Activated CD4-positive, alpha-beta T cell treated with anti-CD3 and anti-CD28 coated beads, Interleukin-2, Interleukin-4, amounts not matched to agents 100 ng/mL and 50 ng/mL, durations not matched to agents 16 hours and 8 hours (primary cell): ENCODE data around the gene SPTAN1.

Experiments used
- DNase-seq: peaks from one replicate; pipeline ENCODE4 v3.0.0-alpha.2; 2020; ENCODE audit warnings: low spot score

The SPTAN1 gene

DNA sequence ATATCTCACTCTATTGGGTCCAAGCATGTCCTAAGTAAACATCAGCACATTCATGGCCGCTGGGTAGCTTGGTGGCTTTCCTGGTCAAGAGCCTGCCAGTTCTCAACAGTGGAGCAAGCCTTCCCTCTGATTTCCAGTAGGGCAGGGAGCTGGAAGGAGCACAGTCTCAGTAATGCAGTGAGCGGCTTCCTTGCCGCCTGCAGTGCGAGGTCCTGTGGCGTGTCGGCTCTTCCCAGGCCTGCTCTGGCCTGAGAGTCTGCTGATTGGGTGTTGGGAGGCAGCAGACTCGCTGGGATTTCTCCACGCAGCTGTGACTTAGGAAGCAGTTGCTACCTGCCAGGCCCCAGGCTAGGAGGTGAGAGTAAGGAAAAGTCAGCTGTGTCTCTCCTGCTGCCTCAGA, 51.3 kb downstream of the SPTAN1 start:
- DNase-seq: no peak

DNA sequence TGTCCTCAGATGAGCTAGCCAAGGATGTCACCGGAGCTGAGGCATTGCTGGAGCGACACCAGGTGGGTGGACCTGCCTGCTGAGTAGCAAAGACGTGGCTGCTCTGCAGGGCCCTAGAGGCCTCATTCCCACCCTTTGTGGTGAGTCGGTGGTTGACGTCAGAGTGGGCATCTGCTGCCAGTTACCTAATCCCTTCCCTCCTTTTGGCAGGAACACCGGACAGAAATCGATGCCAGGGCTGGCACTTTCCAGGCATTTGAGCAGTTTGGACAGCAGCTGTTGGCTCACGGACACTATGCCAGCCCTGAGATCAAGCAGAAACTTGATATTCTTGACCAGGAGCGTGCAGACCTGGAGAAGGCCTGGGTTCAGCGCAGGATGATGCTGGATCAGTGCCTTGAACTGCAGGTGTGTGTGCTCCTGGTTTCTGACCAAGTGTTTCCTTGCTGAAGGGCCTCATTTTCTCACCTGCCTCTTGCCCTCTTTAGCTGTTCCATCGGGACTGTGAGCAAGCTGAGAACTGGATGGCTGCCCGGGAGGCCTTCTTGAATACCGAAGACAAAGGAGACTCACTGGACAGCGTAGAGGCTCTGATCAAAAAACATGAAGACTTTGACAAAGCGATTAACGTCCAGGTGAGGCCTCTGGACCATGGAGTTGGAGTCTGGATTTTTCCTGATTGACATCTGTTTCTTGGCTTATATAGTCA, 55.4 kb downstream of the SPTAN1 start:
- DNase-seq: no peak

- no peak for DNase-seq
These were observed 58.5 kb downstream of the SPTAN1 start for GRCh38 chr9:128610897-128611296.

GRCh38 chr9:128611600-128612394, 59.4 kb downstream of the SPTAN1 start:
- DNase-seq: no peak

DNA sequence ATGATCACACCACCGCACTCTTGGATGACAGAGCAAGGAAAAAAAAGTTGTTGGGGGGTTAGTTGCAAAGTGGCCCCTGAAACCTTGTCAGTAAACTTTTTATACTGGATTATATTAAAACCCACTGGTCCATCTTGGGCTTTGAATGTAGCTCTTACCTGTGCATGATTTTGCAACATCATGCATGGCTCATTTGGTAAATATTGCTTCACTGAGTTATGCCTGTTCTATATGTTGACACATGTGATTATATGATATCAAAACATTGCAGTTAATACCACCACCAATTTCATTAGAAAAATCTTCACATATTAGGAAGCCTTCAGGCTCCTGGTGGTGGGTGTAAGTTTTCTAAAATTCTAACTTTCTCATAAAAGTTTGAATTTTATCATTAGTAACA, 62.3 kb downstream of the SPTAN1 start:
- no peak for DNase-seq

GRCh38 chr9:128615571-128615970, 63.2 kb downstream of the SPTAN1 start:
- no peak for DNase-seq

GRCh38 chr9:128617943-128618342, 65.6 kb downstream of the SPTAN1 start:
- DNase-seq: no peak

- DNase-seq: no peak
These were observed 66.7 kb downstream of the SPTAN1 start for GRCh38 chr9:128619127-128619526.

DNA sequence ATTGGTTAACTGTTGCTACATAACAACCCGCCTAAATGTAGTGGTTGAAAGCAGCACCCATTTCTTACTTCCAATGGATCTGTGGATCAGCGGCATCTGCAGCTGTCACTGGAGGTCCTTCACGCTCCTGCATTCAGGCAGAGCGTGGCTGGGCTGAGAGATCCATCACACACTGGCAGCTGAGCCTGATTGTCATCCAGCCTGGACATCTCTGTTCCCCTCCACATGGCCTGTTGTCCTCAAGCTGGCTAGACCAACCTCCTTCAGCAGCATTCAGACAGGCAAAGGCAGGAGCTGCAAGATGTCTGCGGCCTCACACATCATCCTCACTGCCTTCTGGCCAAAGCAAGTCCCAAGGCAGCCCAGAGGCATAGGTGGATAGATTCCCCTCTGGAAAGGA, 67.4 kb downstream of the SPTAN1 start:
- DNase-seq: no peak

DNA sequence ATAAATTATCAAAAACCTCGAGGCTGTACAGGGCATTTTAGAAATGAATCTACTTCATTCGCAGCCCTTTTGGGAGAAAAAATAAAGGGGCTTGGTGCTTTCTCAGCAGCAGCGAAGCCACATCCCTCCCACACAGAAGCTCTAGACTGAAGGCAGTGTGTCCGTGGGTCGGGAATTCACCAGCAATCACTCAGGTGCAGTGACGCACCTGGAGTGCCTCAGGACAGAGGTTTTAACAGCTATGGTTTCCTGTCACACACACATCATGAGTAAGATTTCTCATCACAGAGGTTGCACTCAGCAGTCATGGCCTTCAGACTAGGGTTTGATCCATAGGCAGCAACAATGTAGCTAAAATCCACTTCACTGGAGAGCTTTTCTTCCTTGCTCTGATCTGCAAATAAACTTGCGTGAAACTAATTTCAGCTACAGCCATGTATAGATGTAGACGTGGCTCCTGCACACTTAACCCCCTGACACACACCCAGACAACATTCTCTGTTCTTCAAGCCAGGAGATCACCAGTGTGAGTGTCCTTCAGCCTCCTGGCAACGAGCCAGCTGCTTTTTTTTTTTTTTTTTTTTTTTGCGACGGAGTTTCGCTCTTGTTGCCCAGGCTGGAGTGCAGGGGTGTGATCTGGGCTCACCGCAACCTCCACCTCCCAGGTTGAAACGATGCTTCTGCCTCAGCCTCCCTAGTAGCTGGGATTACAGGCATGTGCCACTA, 69.5 kb downstream of the SPTAN1 start:
- no peak for DNase-seq

GRCh38 chr9:128624566-128624965, 72.2 kb downstream of the SPTAN1 start:
- DNase-seq: no peak

DNA sequence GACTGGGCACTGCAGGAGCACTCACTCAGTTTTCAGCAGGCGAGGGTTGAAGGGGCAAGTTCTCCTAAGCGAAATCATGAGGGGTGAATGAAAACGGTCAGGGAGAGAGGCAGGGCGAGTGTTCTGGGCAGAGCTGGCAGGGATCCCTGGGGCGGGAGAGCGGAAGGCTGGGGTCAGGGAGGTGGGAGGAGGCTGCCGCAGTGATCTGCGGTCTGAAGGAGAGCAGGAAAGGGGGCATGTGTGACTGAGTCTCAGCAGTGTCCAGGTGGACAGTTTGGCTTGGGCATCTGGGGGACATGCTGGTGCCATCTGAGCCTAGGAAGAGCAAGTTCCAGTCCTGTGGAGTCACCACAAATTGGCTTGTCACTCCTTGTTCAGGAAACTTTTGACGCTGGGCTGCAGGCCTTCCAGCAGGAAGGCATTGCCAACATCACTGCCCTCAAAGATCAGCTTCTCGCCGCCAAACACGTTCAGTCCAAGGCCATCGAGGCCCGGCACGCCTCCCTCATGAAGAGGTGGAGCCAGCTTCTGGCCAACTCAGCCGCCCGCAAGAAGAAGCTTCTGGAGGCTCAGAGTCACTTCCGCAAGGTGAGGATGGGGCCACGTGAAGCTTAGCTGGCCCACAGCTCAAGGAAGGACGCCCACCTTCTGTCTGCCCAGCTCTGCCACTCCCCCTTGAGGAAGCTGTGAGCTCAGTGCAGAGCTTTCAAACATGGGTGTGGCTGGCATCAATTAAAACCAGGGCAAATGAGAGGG, 73.2 kb downstream of the SPTAN1 start:
- no peak for DNase-seq

- DNase-seq: no peak
These were observed 73.8 kb downstream of the SPTAN1 start for GRCh38 chr9:128626181-128626580.

- no peak for DNase-seq
These were observed 74.8 kb downstream of the SPTAN1 start for GRCh38 chr9:128627127-128627715.

DNA sequence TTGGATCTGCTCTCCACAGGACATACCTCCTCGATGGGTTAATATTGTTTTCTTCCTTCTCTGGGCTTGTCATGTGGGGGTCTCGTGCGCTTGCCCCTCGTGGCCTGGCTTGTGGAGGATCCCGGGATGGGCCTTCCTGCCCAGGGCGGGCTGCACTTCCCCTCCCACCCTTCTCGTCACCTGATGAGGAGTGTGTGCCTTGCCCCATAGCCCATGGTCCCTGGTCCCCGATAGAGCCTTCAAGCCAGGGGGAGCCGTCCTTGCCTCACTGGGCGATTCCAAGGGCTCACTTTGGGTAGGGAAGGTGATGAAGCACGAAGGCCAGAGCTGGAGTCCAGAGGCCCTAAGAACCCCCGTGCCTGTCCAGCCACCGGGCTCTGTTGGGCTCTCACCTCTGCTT, 75.5 kb downstream of the SPTAN1 start:
- no peak for DNase-seq

DNA sequence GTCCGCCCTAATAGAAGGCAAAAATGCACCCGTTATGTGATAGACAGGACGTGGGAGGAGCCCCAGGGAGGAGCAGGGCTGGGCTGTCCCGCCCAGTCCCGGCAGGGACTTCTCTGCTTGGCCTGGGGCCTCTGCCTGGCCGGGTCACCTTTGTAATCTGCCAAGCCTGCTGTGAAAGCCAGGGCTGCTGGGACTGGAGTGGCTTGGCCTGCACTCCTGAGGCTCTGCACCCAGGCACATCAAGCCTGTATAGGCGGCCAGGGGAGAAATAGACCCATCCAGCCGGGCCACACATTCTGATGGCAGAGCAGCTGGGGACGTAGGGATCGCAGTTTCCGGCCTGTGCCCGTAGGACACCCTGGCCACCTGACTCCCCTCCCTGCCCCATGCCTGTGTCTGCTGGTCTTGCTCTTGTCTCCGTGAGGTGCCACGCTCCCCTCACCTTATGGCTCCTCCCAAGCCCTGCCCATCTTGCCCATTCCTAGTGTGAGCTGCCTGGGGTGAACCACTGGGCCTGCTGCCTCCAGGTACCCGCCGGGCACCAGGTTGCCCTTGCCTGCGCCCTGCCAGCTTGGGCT, 76.2 kb downstream of the SPTAN1 start:
- DNase-seq: no peak

DNA sequence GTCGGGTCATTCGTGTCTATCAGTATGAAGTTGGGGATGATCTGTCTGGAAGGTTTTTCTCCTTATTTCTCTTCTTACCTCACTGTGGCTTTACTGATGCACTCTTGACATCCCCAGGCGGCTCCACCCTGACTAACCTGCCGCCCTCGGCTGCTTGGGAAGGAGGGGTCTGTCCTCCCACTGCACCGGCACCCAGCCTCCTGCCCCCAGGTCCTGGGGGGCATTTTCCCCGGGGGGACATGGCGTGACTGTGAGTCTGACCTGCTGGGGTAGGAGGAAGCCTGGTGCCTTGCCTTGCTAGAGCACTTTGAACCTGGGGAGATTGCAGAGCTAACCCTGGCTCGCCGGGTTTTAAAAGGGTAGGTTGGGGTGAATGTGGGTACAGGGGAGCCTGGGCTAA, 76.7 kb downstream of the SPTAN1 start:
- no peak for DNase-seq

GRCh38 chr9:128629852-128630545, 77.6 kb downstream of the SPTAN1 start:
- DNase-seq: no peak

- no peak for DNase-seq
These were observed 79.2 kb downstream of the SPTAN1 start for GRCh38 chr9:128631636-128632035.

- DNase-seq: no peak
These were observed 79.7 kb downstream of the SPTAN1 start for GRCh38 chr9:128632066-128632465.

GRCh38 chr9:128632486-128632885, 80.1 kb downstream of the SPTAN1 start:
- DNase-seq: no peak
